Measurements from ENCODE around the gene VPS13A.

Gene VPS13A

GRCh38 chr9:77211561-77211960 is 34.2 kb downstream of the VPS13A start:
- TF ChIP-seq TAF1 (IDR thresholded peaks at IDR 0.05; ENCODE audit: low read depth) (no peak), CEBPB (IDR thresholded peaks at IDR 0.05) (no peak), RAD21 (IDR thresholded peaks at IDR 0.05; ENCODE audit: low read depth) (no peak), YY1 (IDR thresholded peaks at IDR 0.05; ENCODE audit: low read depth) (no peak), FOXM1 (IDR thresholded peaks at IDR 0.05; ENCODE audit: borderline replicate concordance, low read depth) (no peak), MAX (IDR thresholded peaks at IDR 0.05) (no peak), TEAD4 (IDR thresholded peaks at IDR 0.05) (no peak), TCF12 (IDR thresholded peaks at IDR 0.05; ENCODE audit: low read depth) (no peak), CREB1 (IDR thresholded peaks at IDR 0.05; ENCODE audit: low read depth) (no peak), EGR1 (IDR thresholded peaks at IDR 0.05) (no peak), REST (IDR thresholded peaks at IDR 0.05; ENCODE audit: low read depth) (no peak), NFIC (IDR thresholded peaks at IDR 0.05) (no peak), ZBTB7A (IDR thresholded peaks at IDR 0.05; ENCODE audit: low read depth) (no peak), USF1 (IDR thresholded peaks at IDR 0.05) (no peak), EP300 (IDR thresholded peaks at IDR 0.05; ENCODE audit: borderline replicate concordance) (no peak)

GRCh38 chr9:77212801-77213200 is 35.5 kb downstream of the VPS13A start:
- TF ChIP-seq TEAD4 (IDR thresholded peaks at IDR 0.05), result no peak
- TF ChIP-seq FOXM1 (IDR thresholded peaks at IDR 0.05; ENCODE audit: borderline replicate concordance, low read depth), result no peak
- no peak for TF ChIP-seq CEBPB (IDR thresholded peaks at IDR 0.05)
- no peak for TF ChIP-seq EGR1 (IDR thresholded peaks at IDR 0.05)

- TF ChIP-seq YY1 (IDR thresholded peaks at IDR 0.05; ENCODE audit: low read depth), result no peak
- peak; percentile 25; the same call in 1 of the 2 replicates for TF ChIP-seq RAD21 (IDR thresholded peaks at IDR 0.05; ENCODE audit: low read depth)
Observed at GRCh38 chr9:77215874-77216273, 38.5 kb downstream of the VPS13A start.

GRCh38 chr9:77218612-77219011 is 41.3 kb downstream of the VPS13A start:
- no peak for TF ChIP-seq YY1 (IDR thresholded peaks at IDR 0.05; ENCODE audit: low read depth)
- TF ChIP-seq TCF12 (IDR thresholded peaks at IDR 0.05; ENCODE audit: low read depth), result no peak
- TF ChIP-seq TAF1 (IDR thresholded peaks at IDR 0.05; ENCODE audit: low read depth), result no peak
- TF ChIP-seq EP300 (IDR thresholded peaks at IDR 0.05; ENCODE audit: borderline replicate concordance), result no peak
- TF ChIP-seq ZBTB7A (IDR thresholded peaks at IDR 0.05; ENCODE audit: low read depth), result no peak
- TF ChIP-seq CREB1 (IDR thresholded peaks at IDR 0.05; ENCODE audit: low read depth), result no peak
- no peak for TF ChIP-seq MAX (IDR thresholded peaks at IDR 0.05)
- TF ChIP-seq EGR1 (IDR thresholded peaks at IDR 0.05), result no peak

GRCh38 chr9:77221431-77221830 is 44.1 kb downstream of the VPS13A start:
- TF ChIP-seq CEBPB (IDR thresholded peaks at IDR 0.05) (no peak), ZBTB7A (IDR thresholded peaks at IDR 0.05; ENCODE audit: low read depth) (no peak), REST (IDR thresholded peaks at IDR 0.05; ENCODE audit: low read depth) (no peak), TCF12 (IDR thresholded peaks at IDR 0.05; ENCODE audit: low read depth) (no peak), TEAD4 (IDR thresholded peaks at IDR 0.05) (no peak), TAF1 (IDR thresholded peaks at IDR 0.05; ENCODE audit: low read depth) (no peak), EP300 (IDR thresholded peaks at IDR 0.05; ENCODE audit: borderline replicate concordance) (no peak), FOXM1 (IDR thresholded peaks at IDR 0.05; ENCODE audit: borderline replicate concordance, low read depth) (no peak), CREB1 (IDR thresholded peaks at IDR 0.05; ENCODE audit: low read depth) (no peak), YY1 (IDR thresholded peaks at IDR 0.05; ENCODE audit: low read depth) (no peak), EGR1 (IDR thresholded peaks at IDR 0.05) (no peak), NFIC (IDR thresholded peaks at IDR 0.05) (no peak), USF1 (IDR thresholded peaks at IDR 0.05) (no peak), MAX (IDR thresholded peaks at IDR 0.05) (no peak), RAD21 (IDR thresholded peaks at IDR 0.05; ENCODE audit: low read depth) (no peak)

GRCh38 chr9:77224746-77225312 is 47.5 kb downstream of the VPS13A start:
- TF ChIP-seq EGR1 (IDR thresholded peaks at IDR 0.05) (no peak), TAF1 (IDR thresholded peaks at IDR 0.05; ENCODE audit: low read depth) (no peak), NFIC (IDR thresholded peaks at IDR 0.05) (no peak), TCF12 (IDR thresholded peaks at IDR 0.05; ENCODE audit: low read depth) (no peak), REST (IDR thresholded peaks at IDR 0.05; ENCODE audit: low read depth) (no peak), EP300 (IDR thresholded peaks at IDR 0.05; ENCODE audit: borderline replicate concordance) (no peak), YY1 (IDR thresholded peaks at IDR 0.05; ENCODE audit: low read depth) (no peak), RAD21 (IDR thresholded peaks at IDR 0.05; ENCODE audit: low read depth) (no peak), CEBPB (IDR thresholded peaks at IDR 0.05) (no peak)
